ENCODE data around the gene CPA2.

The CPA2 gene

GRCh38 chr7:130256704-130257103 is 10.0 kb upstream of the CPA2 start:
- DNase-seq, result no peak

- no peak for DNase-seq
These were observed 8.1 kb upstream of the CPA2 start for GRCh38 chr7:130258494-130259078.

- DNase-seq, result no peak
These were observed 4.2 kb upstream of the CPA2 start for GRCh38 chr7:130262448-130262847.

GRCh38 chr7:130263130-130263529 is 3.5 kb upstream of the CPA2 start:
- no peak for DNase-seq

GRCh38 chr7:130266961-130267321 is 278 bp downstream of the CPA2 start:
- no peak for DNase-seq

- DNase-seq, result no peak
These were observed 2.0 kb downstream of the CPA2 start for GRCh38 chr7:130268463-130269317.

- DNase-seq, result no peak
These were observed 2.6 kb downstream of the CPA2 start for GRCh38 chr7:130269318-130269694.

- DNase-seq, result no peak
These were observed 4.5 kb downstream of the CPA2 start for GRCh38 chr7:130270947-130271800.

- no peak for DNase-seq
These were observed 5.9 kb downstream of the CPA2 start for GRCh38 chr7:130272381-130273080.

GRCh38 chr7:130273081-130273932 is 6.6 kb downstream of the CPA2 start:
- DNase-seq, result no peak

- no peak for DNase-seq
These were observed 7.2 kb downstream of the CPA2 start for GRCh38 chr7:130273933-130274255.

- DNase-seq, result no peak
These were observed 7.6 kb downstream of the CPA2 start for GRCh38 chr7:130274296-130274695.

- no peak for DNase-seq
These were observed 8.4 kb downstream of the CPA2 start for GRCh38 chr7:130274983-130275591.

- no peak for DNase-seq
These were observed 9.2 kb downstream of the CPA2 start for GRCh38 chr7:130275826-130276297.

GRCh38 chr7:130276796-130277762 is 10.4 kb downstream of the CPA2 start:
- DNase-seq, result no peak

GRCh38 chr7:130277763-130278643 is 11.3 kb downstream of the CPA2 start:
- DNase-seq, result no peak

- no peak for DNase-seq
These were observed 12.2 kb downstream of the CPA2 start for GRCh38 chr7:130278860-130279259.

GRCh38 chr7:130279286-130279685 is 12.6 kb downstream of the CPA2 start:
- DNase-seq, result no peak

- DNase-seq, result no peak
These were observed 13.2 kb downstream of the CPA2 start for GRCh38 chr7:130279906-130280305.
